Transverse colon (tissue), 4 donors: ENCODE data around the gene TLX2.

Experiments
- CTCF ChIP-seq, 5 experiments: fragments of 200-600 bp in 3 of 5; fragments of 450-650 bp in 2 of 5; sonication (generic) in 3 of 5; IDR thresholded peaks; 1 replicate in 2 of 5; 2 replicates in 3 of 5; pipeline ENCODE4 v1.5.1; 2016 to 2017; ENCODE audit warnings: antibody characterized with exemption in 5 of 5, inconsistent platforms in 3 of 5, mild to moderate bottlenecking in 2 of 5, moderate library complexity in 1 of 5
- EP300 ChIP-seq: sonication (generic); formaldehyde crosslinking; IDR thresholded peaks from one replicate; pipeline ENCODE4 v1.6.1; 2017; ENCODE audit warnings: antibody characterized with exemption, low read depth
- POLR2AphosphoS5 ChIP-seq, 3 donors: sonication (generic); formaldehyde crosslinking; IDR thresholded peaks; one replicate each; pipeline ENCODE4 v1.6.1; 2016; ENCODE audit warnings: antibody characterized with exemption in 3 of 3

GRCh38 chr2:74493546-74493945 lies 20.7 kb upstream of the TLX2 start:
- TF ChIP-seq CTCF (IDR thresholded peaks at IDR 0.05) = no peak
- no peak for TF ChIP-seq POLR2AphosphoS5 (IDR thresholded peaks at IDR 0.05)
- no peak for TF ChIP-seq EP300
